ENCODE measurements around the gene PLIN5. TPM values are rescaled to one million over a fixed set of nuclear protein-coding genes. Genes with fewer than 3 reads are reported as not detected.

Gene PLIN5
- polyA plus RNA-seq, 6 donors from 2014 or later: 0.52 TPM; not detected in 5

- peak overlapping the region in 1 of 6 donors; percentile 54 for H3K27ac Mint-ChIP-seq
- no peaks in the 10 kb centered on the region for H3K27me3 Mint-ChIP-seq
- DNase-seq (no peak), ATAC-seq (ENCODE audit: low read depth in 2 of 2) (no peak)
- H3K4me1 Mint-ChIP-seq: peaks cover 0 to 8% (median 0%) of the 10 kb centered on the region in 3 donors
- H3K36me3 Mint-ChIP-seq: peaks cover 4 to 18% of the 10 kb centered on the region in 2 donors
- peaks cover 0 to 5% (median 0%) of the 10 kb centered on the region in 7 donors for H3K9me3 Mint-ChIP-seq
- no peak overlapping the region for H3K4me3 Mint-ChIP-seq
Measured at GRCh38 chr19:4507804-4508203, 27.2 kb downstream of the PLIN5 start.

GRCh38 chr19:4507150-4507452, 27.9 kb downstream of the PLIN5 start:
- Mint-ChIP-seq H3K9me3 (peaks cover 0 to 5% (median 0%) of the 10 kb centered on the region in 7 donors), H3K36me3 (peaks cover 4 to 18% of the 10 kb centered on the region in 2 donors), H3K4me3 (no peak overlapping the region), H3K27me3 (no peaks in the 10 kb centered on the region), H3K4me1 (peaks cover 0 to 8% (median 0%) of the 10 kb centered on the region in 3 donors), H3K27ac (peak overlapping the region in 1 of 6 donors; percentile 58)
- ATAC-seq (ENCODE audit: low read depth in 2 of 2) (no peak), DNase-seq (no peak)

GRCh38 chr19:4506449-4507149, 28.4 kb downstream of the PLIN5 start:
- peaks cover 4 to 18% of the 10 kb centered on the region in 2 donors for H3K36me3 Mint-ChIP-seq
- no peaks in the 10 kb centered on the region for H3K27me3 Mint-ChIP-seq
- DNase-seq (no peak), ATAC-seq (ENCODE audit: low read depth in 2 of 2) (no peak)
- peaks cover 0 to 8% (median 0%) of the 10 kb centered on the region in 3 donors for H3K4me1 Mint-ChIP-seq
- H3K27ac Mint-ChIP-seq: peak overlapping the region in 1 of 6 donors; percentile 74
- peak overlapping the region in 1 of 8 donors; percentile 22 for H3K4me3 Mint-ChIP-seq
- peaks cover 0 to 5% (median 0%) of the 10 kb centered on the region in 7 donors for H3K9me3 Mint-ChIP-seq

GRCh38 chr19:4505570-4506448, 29.2 kb downstream of the PLIN5 start:
- Mint-ChIP-seq H3K4me3 (no peak overlapping the region), H3K9me3 (peaks cover 0 to 5% (median 0%) of the 10 kb centered on the region in 7 donors), H3K27ac (no peak overlapping the region), H3K27me3 (no peaks in the 10 kb centered on the region), H3K4me1 (peaks cover 0 to 8% (median 0%) of the 10 kb centered on the region in 3 donors), H3K36me3 (peaks cover 4 to 18% of the 10 kb centered on the region in 2 donors)
- DNase-seq: no peak
- no peak for ATAC-seq (ENCODE audit: low read depth in 2 of 2)

- no peak overlapping the region for H3K27ac Mint-ChIP-seq
- DNase-seq: no peak
- no peak overlapping the region for H3K4me3 Mint-ChIP-seq
- H3K27me3 Mint-ChIP-seq: no peaks in the 10 kb centered on the region
- ATAC-seq (ENCODE audit: low read depth in 2 of 2): no peak
- H3K4me1 Mint-ChIP-seq: peaks cover 0 to 8% (median 0%) of the 10 kb centered on the region in 3 donors
- peaks cover 4 to 18% of the 10 kb centered on the region in 2 donors for H3K36me3 Mint-ChIP-seq
- H3K9me3 Mint-ChIP-seq: peaks cover 0 to 5% (median 0%) of the 10 kb centered on the region in 7 donors
Measured at GRCh38 chr19:4504891-4505569, 30.0 kb downstream of the PLIN5 start.

GRCh38 chr19:4504297-4504701, 30.7 kb downstream of the PLIN5 start:
- H3K9me3 Mint-ChIP-seq: peaks cover 0 to 5% (median 0%) of the 10 kb centered on the region in 7 donors
- no peak overlapping the region for H3K4me3 Mint-ChIP-seq
- no peaks in the 10 kb centered on the region for H3K27me3 Mint-ChIP-seq
- peaks cover 0 to 8% (median 0%) of the 10 kb centered on the region in 3 donors for H3K4me1 Mint-ChIP-seq
- ATAC-seq (ENCODE audit: low read depth in 2 of 2): no peak
- no peak for DNase-seq
- H3K27ac Mint-ChIP-seq: no peak overlapping the region
- H3K36me3 Mint-ChIP-seq: peaks cover 4 to 18% of the 10 kb centered on the region in 2 donors

- no peaks in the 10 kb centered on the region for H3K27me3 Mint-ChIP-seq
- no peak for ATAC-seq (ENCODE audit: low read depth in 2 of 2)
- no peak for DNase-seq
- H3K9me3 Mint-ChIP-seq: peaks cover 0 to 5% (median 0%) of the 10 kb centered on the region in 7 donors
- no peak overlapping the region for H3K4me3 Mint-ChIP-seq
- peaks cover 4 to 18% of the 10 kb centered on the region in 2 donors for H3K36me3 Mint-ChIP-seq
- peaks cover 0 to 8% (median 0%) of the 10 kb centered on the region in 3 donors for H3K4me1 Mint-ChIP-seq
- H3K27ac Mint-ChIP-seq: no peak overlapping the region
Measured at GRCh38 chr19:4503825-4504170, 31.2 kb downstream of the PLIN5 start.

GRCh38 chr19:4503132-4503824, 31.7 kb downstream of the PLIN5 start:
- no peak for DNase-seq
- H3K4me3 Mint-ChIP-seq: no peak overlapping the region
- H3K4me1 Mint-ChIP-seq: peaks cover 0 to 8% (median 0%) of the 10 kb centered on the region in 3 donors
- no peaks in the 10 kb centered on the region for H3K27me3 Mint-ChIP-seq
- peaks cover 0 to 5% (median 0%) of the 10 kb centered on the region in 7 donors for H3K9me3 Mint-ChIP-seq
- ATAC-seq (ENCODE audit: low read depth in 2 of 2): no peak
- H3K27ac Mint-ChIP-seq: no peak overlapping the region
- peaks cover 4 to 18% of the 10 kb centered on the region in 2 donors for H3K36me3 Mint-ChIP-seq

GRCh38 chr19:4502282-4503131, 32.5 kb downstream of the PLIN5 start:
- peaks cover 0 to 5% (median 0%) of the 10 kb centered on the region in 7 donors for H3K9me3 Mint-ChIP-seq
- no peak for ATAC-seq (ENCODE audit: low read depth in 2 of 2)

GRCh38 chr19:4501691-4502090, 33.3 kb downstream of the PLIN5 start:
- no peak for ATAC-seq (ENCODE audit: low read depth in 2 of 2)
- Mint-ChIP-seq H3K27me3 (no peaks in the 10 kb centered on the region), H3K27ac (no peak overlapping the region), H3K36me3 (peaks cover 4 to 18% of the 10 kb centered on the region in 2 donors), H3K4me3 (no peak overlapping the region), H3K4me1 (peaks cover 0 to 8% (median 0%) of the 10 kb centered on the region in 3 donors), H3K9me3 (peaks cover 0 to 5% (median 0%) of the 10 kb centered on the region in 7 donors)
- no peak for DNase-seq

More at GRCh38 chr19:4502282-4503131, 32.5 kb downstream of the PLIN5 start:
- H3K4me3 Mint-ChIP-seq: no peak overlapping the region
- peaks cover 4 to 18% of the 10 kb centered on the region in 2 donors for H3K36me3 Mint-ChIP-seq
- no peaks in the 10 kb centered on the region for H3K27me3 Mint-ChIP-seq
- H3K4me1 Mint-ChIP-seq: peaks cover 0 to 8% (median 0%) of the 10 kb centered on the region in 3 donors
- no peak for DNase-seq
- H3K27ac Mint-ChIP-seq: no peak overlapping the region

GRCh38 chr19:4500841-4501591, 34.0 kb downstream of the PLIN5 start:
- peaks cover under 1 to 12% of the 10 kb centered on the region in 2 donors for H3K36me3 Mint-ChIP-seq
- no peak for ATAC-seq (ENCODE audit: low read depth in 2 of 2)
- DNase-seq: no peak
- H3K4me3 Mint-ChIP-seq: no peak overlapping the region
- peaks cover 0 to 4% (median 0%) of the 10 kb centered on the region in 3 donors for H3K4me1 Mint-ChIP-seq
- H3K9me3 Mint-ChIP-seq: peaks cover 0 to 2% (median 0%) of the 10 kb centered on the region in 7 donors
- no peaks in the 10 kb centered on the region for H3K27me3 Mint-ChIP-seq
- no peak overlapping the region for H3K27ac Mint-ChIP-seq

Data from naive B cell (primary cell).